HUES48 (cell line): ENCODE data around the gene SAG.
"Not testable (repeated sequence)": the region's sequence is repeated elsewhere in the genome, so short reads cannot be mapped to it uniquely, and the experiment has no call there.

Experiments
- H3K27ac ChIP-seq: one replicate; pipeline ENCODE4 v1.7.0; 2013; ENCODE audit warnings: low read depth, low read length, inconsistent platforms
- H3K27me3 ChIP-seq: 2 replicates; pipeline ENCODE4 v1.6.1; 2013; ENCODE audit warnings: mild to moderate bottlenecking, low read length; ENCODE audit not compliant: control insufficient read depth, insufficient read depth
- H3K36me3 ChIP-seq: 2 replicates; pipeline ENCODE4 v1.6.1; 2013; ENCODE audit warnings: low read length; ENCODE audit not compliant: control insufficient read depth, insufficient read depth
- H3K4me1 ChIP-seq: 2 replicates; pipeline ENCODE4 v1.6.1; 2013; ENCODE audit warnings: mild to moderate bottlenecking, low read length; ENCODE audit not compliant: control insufficient read depth, insufficient read depth
- H3K4me3 ChIP-seq: 2 replicates; pipeline ENCODE4 v1.5.1; 2013; ENCODE audit warnings: mild to moderate bottlenecking, low read depth, low read length
- H3K9ac ChIP-seq: 2 replicates; pipeline ENCODE4 v1.6.1; 2013; ENCODE audit warnings: mild to moderate bottlenecking, low read depth, low read length, moderate library complexity
- H3K9me3 ChIP-seq: 2 replicates; pipeline ENCODE4 v1.6.1; 2013; ENCODE audit warnings: low read length; ENCODE audit not compliant: control insufficient read depth, insufficient read depth

The SAG gene

GRCh38 chr2:233365861-233366520 lies 58.4 kb downstream of the SAG start:
- H3K4me1 ChIP-seq, result peaks cover 5% of the 10 kb centered on the region; the same call in 1 of the 2 replicates
- no peak overlapping the region for H3K9ac ChIP-seq
- no peak overlapping the region for H3K4me3 ChIP-seq
- H3K9me3 ChIP-seq, result no peaks in the 10 kb centered on the region
- no peak overlapping the region for H3K27ac ChIP-seq
- H3K27me3 ChIP-seq, result no peaks in the 10 kb centered on the region
- H3K36me3 ChIP-seq, result no peaks in the 10 kb centered on the region

GRCh38 chr2:233367586-233367985 lies 60.0 kb downstream of the SAG start:
- Histone ChIP-seq H3K4me1 (peaks cover 9% of the 10 kb centered on the region), H3K4me3 (no peak overlapping the region), H3K27me3 (no peaks in the 10 kb centered on the region), H3K27ac (no peak overlapping the region), H3K36me3 (no peaks in the 10 kb centered on the region), H3K9me3 (no peaks in the 10 kb centered on the region), H3K9ac (no peak overlapping the region)

GRCh38 chr2:233368756-233369155 lies 61.1 kb downstream of the SAG start:
- no peaks in the 10 kb centered on the region for H3K9me3 ChIP-seq
- H3K4me3 ChIP-seq, result no peak overlapping the region
- H3K36me3 ChIP-seq, result 0 out of 2 replicates have a peak, but pooled peaks cover 5% of the 10 kb centered on the region
- H3K9ac ChIP-seq, result no peak overlapping the region
- no peaks in the 10 kb centered on the region for H3K27me3 ChIP-seq
- no peak overlapping the region for H3K27ac ChIP-seq
- H3K4me1 ChIP-seq, result peaks cover 9% of the 10 kb centered on the region

- Histone ChIP-seq H3K9me3 (no peaks in the 10 kb centered on the region), H3K27me3 (no peaks in the 10 kb centered on the region), H3K9ac (no peak overlapping the region), H3K36me3 (0 out of 2 replicates have a peak, but pooled peaks cover 5% of the 10 kb centered on the region), H3K4me1 (peaks cover 9% of the 10 kb centered on the region), H3K4me3 (no peak overlapping the region), H3K27ac (no peak overlapping the region)
These were observed 61.8 kb downstream of the SAG start for GRCh38 chr2:233369462-233369861.

- Histone ChIP-seq H3K27ac (no peak overlapping the region), H3K27me3 (no peaks in the 10 kb centered on the region), H3K4me3 (no peak overlapping the region), H3K4me1 (peaks cover 9% of the 10 kb centered on the region), H3K9ac (no peak overlapping the region), H3K9me3 (no peaks in the 10 kb centered on the region), H3K36me3 (0 out of 2 replicates have a peak, but pooled peaks cover 5% of the 10 kb centered on the region)
These were observed 62.5 kb downstream of the SAG start for GRCh38 chr2:233369897-233370685.

GRCh38 chr2:233371641-233372040 lies 64.0 kb downstream of the SAG start:
- no peak overlapping the region for H3K4me3 ChIP-seq
- H3K4me1 ChIP-seq, result peaks cover 9% of the 10 kb centered on the region
- no peaks in the 10 kb centered on the region for H3K9me3 ChIP-seq
- H3K9ac ChIP-seq, result no peak overlapping the region
- H3K27ac ChIP-seq, result no peak overlapping the region
- H3K36me3 ChIP-seq, result 0 out of 2 replicates have a peak, but pooled peaks cover 5% of the 10 kb centered on the region
- no peaks in the 10 kb centered on the region for H3K27me3 ChIP-seq

- Histone ChIP-seq H3K27me3 (no peaks in the 10 kb centered on the region), H3K4me3 (no peak overlapping the region), H3K27ac (no peak overlapping the region), H3K4me1 (peaks cover 9% of the 10 kb centered on the region), H3K9me3 (no peaks in the 10 kb centered on the region), H3K36me3 (0 out of 2 replicates have a peak, but pooled peaks cover 5% of the 10 kb centered on the region), H3K9ac (no peak overlapping the region)
These were observed 65.2 kb downstream of the SAG start for GRCh38 chr2:233372855-233373254.

GRCh38 chr2:233373316-233373715 lies 65.7 kb downstream of the SAG start:
- Histone ChIP-seq H3K27ac (no peak overlapping the region), H3K4me3 (no peak overlapping the region), H3K4me1 (peaks cover 9% of the 10 kb centered on the region)

GRCh38 chr2:233374776-233375175 lies 67.2 kb downstream of the SAG start:
- H3K9me3 ChIP-seq, H3K4me1 ChIP-seq, H3K27ac ChIP-seq, H3K27me3 ChIP-seq, H3K4me3 ChIP-seq, H3K36me3 ChIP-seq, H3K9ac ChIP-seq: not testable (repeated sequence)

More at GRCh38 chr2:233373316-233373715, 65.7 kb downstream of the SAG start:
- Histone ChIP-seq H3K27me3 (no peaks in the 10 kb centered on the region), H3K9me3 (no peaks in the 10 kb centered on the region), H3K9ac (no peak overlapping the region), H3K36me3 (0 out of 2 replicates have a peak, but pooled peaks cover 5% of the 10 kb centered on the region)

- H3K27me3 ChIP-seq, result no peaks in the 10 kb centered on the region
- H3K4me1 ChIP-seq, result peaks cover 4% of the 10 kb centered on the region
- H3K36me3 ChIP-seq, result 0 out of 2 replicates have a peak, but pooled peaks cover 5% of the 10 kb centered on the region
- H3K9me3 ChIP-seq, result no peaks in the 10 kb centered on the region
- H3K4me3 ChIP-seq, result no peak overlapping the region
- H3K9ac ChIP-seq, result no peak overlapping the region
- no peak overlapping the region for H3K27ac ChIP-seq
These were observed 68.1 kb downstream of the SAG start for GRCh38 chr2:233375490-233376314.
